HG02885 (cell line): ENCODE data around the gene ACTRT2.

Source experiments
- ATAC-seq: cut with Tn5 transposase; IDR thresholded peaks from one replicate; pipeline ENCODE4 v1.9.1; 2021; ENCODE audit warnings: mild to moderate bottlenecking; ENCODE audit not compliant: unreplicated experiment, poor library complexity

Gene ACTRT2

DNA sequence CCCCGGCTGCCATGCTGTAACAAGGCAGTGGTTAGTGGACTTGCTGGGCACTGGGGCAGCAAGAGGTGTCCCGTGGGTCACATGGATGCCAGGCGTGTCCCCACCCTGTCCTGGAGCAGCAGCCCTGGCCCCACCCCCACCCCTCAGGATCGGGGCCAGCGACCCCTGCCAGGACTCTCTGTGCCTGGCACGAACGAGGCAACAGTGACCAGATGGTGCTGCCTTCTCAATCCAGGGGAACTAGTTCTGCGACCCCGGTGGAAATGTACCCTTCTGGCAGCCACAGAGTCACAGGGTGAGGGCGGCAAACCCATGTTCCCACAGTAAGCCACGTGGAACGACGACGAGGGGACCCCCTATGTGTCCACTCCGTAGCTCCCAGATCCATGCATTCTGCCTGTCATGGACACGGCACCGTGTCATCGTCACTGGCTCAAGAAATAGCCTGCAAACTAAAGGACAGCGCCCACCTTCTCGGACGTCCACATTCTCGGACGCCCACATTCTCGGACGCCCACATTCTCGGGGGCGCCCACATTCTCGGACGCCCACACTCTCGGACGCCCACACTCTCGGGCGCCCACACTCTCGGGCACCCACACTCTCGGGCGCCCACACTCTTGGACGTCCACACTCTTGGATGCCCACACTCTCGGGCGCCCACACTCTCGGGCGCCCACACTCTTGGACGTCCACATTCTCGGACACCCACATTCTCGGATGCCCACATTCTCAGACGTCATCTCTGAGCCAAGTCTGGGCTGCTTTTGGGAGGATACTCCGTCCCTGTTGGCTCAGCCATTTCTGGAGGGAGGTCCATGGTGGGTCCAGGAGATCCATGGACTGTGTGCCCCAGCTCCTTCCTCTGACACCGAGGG, 19.6 kb upstream of the ACTRT2 start:
- ATAC-seq: no peak

DNA sequence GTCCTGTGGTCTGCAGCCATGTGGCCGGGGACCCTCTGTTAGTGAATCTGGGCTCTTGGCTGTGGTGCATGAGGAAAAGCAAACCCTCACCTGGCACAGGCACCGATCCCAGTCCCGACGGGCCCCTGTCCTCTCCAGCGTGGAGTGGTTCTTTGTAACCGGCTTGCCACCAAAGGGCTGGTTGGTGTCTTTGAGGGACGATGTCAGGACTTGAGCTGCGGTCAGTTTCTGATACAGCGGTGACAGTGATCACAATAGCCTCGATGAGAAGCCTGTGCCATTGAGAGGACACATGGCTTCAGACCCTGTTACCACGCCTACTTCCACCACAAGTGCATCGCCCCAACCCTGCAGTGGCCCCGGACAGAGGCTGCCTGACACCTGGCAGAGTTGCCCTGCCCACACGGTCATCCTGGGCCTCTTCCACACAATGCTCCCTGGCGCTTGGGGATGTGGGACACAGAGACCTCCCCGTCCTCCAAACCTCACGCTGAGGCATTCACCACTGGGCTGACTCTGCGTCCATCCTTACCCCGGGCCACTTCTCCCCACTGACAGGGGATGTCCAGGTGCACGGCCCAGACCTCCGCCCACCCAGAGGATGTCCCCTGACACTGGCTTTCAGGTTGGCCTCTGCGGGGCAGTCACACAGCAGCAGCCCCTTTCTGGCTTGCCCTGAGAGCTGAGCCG, 18.8 kb upstream of the ACTRT2 start:
- no peak for ATAC-seq

DNA sequence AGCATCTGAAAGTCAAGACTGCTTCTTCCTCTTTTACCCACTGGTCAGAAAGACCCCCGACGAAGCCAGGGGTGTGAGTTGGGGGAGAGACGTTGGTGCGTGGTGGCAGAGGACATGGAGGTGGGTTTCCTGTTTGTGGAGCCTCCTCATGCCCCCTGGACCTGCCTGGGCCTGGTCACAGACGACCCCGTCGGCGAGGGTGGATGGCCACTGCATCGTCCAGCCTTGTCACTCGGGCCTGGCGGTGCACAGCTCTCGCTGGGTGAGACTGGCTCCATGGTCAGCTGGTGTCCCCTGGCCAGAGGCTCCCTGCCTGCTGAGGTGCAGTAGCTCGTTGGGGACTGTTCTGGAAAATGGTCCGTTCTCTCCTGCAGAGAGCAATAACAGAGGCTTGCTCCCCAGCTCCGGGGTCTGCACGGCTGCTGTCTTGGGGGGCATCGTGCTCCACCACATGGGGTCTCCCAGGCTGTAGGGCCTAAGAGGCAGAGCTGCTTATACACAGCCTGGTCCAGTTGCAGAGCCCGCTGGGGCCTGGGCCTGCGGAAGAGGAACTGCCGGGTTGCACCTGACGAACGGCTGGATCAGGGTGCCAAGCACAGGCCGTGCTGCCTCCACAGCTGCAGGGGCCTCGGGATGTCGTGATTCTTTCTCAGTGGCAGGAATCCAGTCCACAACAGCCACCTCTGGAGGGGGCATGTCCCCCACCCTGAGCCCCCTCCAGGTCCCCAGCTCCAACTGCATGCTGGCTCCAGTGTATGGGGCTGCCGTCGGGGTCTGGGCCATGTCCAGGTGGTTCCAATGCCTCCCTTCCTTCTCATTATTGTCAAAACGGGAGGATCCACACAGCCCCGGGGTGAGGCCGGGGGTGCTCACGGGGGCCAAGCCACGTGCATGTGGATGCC, 18.0 kb upstream of the ACTRT2 start:
- no peak for ATAC-seq

DNA sequence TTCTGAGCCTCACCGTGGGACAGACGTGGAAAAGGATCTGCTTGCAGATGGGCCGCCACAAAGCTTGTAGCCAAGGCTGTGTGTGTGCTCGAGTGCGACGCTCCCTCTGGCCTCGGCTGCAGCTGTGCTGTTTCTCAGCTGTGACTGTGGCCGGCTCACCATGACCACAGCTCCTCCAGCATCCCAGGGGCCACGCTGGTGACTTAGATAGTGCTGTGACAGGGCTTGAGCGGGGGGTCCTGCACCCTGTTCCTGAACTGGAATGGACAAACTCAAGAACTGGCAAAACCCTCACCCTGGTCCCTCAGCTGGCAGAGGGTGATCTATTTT, 17.4 kb upstream of the ACTRT2 start:
- ATAC-seq: no peak

DNA sequence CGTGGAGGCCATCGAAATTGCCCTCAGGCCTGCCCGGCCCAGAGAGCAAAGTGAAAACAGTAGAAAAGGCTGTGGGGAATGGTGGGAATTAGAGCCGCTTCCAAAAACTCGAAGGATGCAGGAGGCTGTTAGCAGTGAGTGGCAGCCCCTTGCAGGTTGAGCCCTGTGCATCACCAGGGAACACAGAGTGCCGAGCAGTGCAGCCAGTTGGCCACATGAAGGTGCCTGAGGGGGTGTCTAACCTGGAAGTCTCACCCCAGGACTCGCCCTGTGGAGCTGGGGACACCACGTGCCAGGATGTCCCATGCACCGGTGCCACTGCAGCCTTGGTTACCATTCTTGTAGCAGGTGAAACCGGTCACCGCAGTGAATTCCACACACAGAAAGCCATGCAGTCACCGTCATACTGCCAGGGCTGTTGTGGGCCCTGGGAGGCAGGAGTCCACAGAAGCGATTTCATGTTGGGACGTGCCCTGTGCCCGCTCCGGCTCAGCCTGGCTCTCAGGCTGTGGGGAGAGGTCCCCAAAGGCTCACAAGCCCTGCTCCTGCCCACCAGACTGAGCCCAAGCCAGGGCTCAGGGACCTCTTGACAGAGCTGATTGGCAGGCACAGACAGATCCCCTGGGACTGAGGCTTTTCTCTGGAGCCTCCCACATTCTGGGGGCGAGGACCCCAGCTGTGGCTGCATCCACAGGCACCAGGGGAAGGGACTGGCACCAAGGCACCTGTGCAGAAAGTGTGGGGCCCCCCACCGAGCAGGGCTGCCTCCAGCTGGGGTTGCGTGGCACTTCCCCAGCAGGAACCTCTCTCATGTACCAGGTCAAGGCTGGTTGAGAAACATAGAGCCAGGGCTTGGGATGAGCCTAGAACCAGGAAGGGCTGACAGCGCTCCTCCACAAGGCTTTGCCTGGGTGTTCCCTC, 16.7 kb upstream of the ACTRT2 start:
- ATAC-seq: no peak

DNA sequence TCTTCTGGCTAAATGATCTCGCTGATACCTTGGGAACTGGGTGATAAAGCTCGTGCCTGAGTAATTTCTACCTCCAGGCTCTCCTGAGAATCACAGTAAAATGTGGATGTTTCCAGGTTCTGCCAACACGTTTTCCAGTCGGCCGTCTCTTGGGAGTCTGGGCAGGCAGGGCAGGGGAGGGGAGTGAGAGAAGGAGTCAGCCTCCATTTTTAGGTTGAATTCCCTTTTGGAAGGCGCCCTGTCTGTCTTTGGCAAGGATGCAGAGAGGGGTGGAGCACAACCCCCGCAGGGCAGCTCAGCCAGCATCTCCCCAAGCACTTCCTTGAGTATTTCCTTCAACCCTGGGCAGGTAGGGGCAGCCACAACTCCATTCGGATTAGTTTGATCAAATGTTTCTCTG, 15.5 kb upstream of the ACTRT2 start:
- ATAC-seq: no peak

DNA sequence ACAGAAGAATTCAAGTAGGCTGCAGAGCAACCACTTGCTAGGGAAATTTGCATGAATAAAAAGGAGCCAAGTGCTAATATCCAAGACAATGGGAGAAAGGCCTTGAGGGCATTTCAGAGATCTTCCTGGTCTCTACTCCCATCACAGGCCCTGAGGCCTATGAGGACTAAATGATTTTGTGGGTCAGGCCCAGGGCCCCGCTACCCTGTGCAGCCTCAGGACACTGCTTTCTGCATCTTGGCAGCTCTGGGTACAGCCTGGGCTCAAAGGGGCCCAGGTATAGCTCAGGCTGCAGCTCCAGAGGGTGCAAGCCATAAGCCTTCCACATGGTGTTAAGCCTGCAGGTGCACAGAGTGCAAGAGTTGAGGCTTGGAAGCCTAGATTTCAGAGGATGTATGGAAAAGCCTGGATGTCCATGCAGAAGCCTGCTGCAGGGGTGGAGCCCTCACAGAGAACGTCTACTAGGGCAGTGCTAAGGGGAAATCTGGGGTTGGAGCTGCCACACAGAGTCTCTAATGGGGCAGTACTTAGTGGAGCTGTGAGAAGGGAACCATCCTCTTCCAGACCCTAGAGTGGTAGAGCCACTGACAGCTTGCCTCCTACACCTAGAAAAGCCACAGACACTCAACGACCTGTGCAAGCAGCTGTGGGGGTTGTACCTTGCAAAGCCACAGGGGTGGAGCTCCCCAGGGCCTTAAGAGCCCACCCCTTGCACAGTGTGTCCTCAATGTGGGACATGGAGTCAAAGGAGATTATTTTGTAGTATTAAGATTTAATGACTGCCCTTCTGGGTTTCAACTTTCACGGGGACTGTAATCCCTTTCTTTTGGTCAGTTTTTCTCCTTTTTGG, 13.7 kb upstream of the ACTRT2 start:
- no peak for ATAC-seq

DNA sequence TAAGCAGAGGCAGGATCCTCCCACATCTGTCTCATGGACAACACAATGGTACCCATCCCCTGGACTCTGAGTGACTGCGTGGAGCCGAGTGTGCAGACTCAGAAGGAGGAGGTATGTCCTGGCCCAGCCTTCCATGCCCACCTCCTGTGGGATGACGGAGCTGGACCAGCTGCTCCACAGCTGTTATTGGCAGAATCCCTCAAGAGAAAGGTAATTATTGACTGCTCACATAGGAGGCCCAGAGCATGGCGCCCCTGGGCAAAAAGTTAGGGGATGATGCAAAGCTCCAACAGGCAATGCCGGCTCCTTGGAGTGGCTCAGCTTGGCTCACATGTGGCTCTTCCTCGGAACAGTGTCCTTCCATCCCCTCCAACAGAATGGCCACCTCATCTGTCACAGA, 12.2 kb upstream of the ACTRT2 start:
- no peak for ATAC-seq

DNA sequence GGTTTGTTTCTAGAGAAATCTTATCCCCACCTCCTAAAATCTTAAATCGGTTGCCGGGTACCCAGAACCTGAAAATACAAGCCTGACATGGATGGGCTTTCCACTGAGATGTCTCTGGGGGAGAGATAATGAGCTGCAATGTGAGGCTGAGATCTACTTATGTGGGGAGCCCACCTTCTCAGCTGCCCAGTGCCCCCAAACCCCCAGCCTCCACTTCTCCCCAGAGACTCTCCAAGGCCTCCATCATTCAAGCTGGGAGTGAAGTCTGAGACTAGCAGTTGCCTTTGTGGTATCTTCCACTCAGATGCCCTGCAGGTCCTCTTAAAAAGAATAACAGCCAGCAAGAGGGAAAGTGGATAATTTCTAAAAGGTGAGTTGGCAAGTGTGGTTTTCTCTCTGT, 11.7 kb upstream of the ACTRT2 start:
- no peak for ATAC-seq

DNA sequence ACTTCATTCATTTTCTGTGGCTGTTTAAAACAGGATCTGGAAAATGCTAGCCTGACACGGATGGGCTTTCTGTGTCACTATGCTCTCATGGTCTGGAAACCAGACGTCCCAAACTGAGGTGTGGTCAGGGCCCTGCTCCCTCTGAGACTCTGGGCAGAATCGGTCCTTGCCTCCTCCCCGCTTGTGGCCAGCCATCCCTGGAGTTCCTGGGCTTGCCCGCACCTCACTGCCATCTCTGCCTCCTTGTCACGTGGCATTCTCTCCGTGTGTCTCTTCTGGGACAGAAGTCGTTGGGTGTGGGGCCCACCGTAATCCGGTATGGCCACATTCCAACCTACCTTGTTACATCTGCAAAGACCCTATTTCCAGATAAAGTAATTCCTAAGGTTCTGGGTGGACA, 10.1 kb upstream of the ACTRT2 start:
- no peak for ATAC-seq

DNA sequence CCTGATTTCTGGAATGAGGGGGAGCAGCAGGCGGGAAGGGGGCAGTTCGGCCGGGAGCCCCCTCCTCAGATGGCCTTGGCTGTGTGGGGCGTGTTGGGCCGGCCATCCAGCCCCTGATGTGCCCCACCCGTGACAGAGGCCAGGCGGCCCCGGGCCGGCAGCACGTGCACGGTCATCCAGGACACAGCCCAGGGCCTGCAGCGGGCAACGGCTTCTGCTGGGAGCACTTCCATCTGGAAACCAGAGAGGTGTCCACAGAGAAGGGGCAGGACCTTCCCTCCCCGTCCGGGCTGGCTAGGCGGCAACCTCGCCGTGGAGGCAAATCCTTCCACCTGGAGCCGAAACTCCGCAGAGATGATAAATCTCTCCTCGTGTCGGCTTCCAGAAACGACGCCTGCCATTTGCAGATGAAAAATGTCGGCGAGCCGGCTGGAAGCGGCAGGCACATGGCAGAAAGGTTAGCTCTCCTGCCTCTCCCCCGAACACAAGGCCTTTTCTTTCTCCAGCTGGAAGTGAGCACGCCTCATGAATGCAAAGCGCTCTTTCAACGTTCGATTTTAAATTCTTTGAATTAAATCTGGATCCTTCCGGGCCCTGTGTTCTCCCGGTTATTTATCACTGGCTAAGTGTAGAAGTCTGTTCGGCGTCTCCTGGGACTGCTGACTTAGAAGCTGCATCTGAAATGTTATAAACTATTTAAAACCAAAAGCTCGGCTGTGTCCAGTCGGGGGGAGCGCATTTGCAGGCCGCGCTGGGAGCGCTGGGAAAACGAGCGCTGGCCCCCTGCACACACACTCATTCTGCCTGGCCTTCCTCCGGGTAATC, 9.4 kb upstream of the ACTRT2 start:
- ATAC-seq: no peak

DNA sequence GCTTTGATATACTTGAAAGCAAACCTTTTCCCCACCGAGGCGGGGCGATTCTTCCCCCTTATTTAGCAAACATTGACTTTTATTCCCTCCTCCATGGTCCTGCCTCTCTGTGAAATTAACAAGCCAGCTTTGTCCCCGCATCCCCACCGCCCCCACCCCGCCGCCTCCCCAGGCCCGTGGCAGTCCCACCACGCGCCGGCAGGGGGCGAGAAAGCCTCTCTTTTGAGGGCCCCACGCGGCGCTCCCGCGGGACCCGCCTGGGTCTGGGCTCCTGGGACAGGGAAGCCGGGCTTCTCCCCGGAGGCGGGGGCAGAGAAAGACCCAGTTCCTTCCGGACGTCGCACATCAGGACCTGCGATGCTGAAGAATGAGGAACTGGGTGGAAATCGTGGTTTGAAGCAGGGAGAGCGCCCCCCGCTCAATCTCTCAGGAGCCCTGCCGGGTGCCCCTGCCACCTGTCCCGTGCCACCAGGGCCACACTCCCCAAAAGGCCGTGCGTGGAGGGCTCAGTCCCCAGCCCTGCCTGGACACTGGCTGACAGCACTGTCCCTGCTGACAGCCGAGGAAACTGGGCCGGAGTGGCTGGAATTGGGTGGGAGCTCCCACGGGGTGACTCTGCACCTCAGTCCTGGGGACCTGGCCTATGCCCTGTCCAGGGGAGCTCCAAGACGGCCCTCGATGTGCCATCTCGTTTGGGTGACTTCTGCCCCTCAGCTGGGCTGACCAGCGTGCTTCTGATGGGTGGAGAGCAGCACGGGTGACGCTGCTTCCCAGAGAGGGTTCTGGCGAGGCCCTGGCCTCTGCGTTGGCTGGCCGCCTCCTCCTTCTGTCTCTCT, 8.6 kb upstream of the ACTRT2 start:
- ATAC-seq: no peak

DNA sequence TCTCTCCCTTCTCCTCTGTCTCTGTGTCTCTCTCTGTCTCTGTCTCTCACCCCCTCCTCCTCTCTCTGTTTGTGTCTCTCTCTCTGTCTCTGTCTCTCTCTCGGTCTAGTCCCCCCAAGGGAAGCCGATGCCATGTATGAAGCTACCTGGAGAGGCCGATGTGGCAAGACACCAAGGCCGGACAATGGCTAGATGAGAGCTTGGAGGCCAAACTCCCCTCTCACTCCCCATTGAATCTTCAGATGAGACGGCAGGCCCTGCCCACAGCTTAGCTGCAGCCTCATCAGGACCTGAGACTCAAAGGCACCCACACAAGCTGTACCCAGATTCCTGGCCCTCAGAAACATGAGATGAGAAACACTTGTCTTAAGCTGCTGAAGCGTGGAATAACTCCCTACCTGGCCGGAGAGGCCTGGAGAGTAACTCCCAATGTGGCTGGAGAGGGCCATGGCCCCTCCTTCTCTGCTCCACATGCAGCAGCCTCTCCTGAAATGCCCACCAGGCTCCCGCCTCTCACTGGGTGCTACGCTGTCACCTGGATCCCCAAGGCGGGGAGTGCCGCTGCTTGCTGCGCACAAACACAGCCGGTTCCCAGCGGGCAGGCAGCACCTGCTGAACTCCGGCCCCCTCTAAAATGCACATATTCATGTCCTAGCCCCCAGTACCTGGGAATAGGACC, 7.8 kb upstream of the ACTRT2 start:
- no peak for ATAC-seq

DNA sequence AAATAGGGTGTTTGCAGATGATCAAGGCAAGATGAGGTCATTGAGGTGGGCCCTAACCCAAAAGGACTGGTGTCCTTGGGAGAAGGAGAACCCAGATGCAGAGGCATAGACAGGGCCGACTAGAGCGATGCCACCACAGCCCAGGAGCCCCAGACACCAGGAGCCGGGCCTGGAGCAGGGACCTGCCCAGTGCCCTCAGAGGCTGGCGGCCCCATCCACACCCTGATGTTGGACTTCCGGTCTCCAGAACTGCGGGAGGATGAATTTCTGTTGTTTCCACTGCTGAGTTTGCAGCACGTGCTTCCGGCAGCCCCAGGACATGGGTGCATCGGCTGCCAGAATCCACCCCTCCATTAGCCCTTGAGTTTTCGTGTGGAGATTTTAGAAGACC, 7.2 kb upstream of the ACTRT2 start:
- ATAC-seq: no peak

DNA sequence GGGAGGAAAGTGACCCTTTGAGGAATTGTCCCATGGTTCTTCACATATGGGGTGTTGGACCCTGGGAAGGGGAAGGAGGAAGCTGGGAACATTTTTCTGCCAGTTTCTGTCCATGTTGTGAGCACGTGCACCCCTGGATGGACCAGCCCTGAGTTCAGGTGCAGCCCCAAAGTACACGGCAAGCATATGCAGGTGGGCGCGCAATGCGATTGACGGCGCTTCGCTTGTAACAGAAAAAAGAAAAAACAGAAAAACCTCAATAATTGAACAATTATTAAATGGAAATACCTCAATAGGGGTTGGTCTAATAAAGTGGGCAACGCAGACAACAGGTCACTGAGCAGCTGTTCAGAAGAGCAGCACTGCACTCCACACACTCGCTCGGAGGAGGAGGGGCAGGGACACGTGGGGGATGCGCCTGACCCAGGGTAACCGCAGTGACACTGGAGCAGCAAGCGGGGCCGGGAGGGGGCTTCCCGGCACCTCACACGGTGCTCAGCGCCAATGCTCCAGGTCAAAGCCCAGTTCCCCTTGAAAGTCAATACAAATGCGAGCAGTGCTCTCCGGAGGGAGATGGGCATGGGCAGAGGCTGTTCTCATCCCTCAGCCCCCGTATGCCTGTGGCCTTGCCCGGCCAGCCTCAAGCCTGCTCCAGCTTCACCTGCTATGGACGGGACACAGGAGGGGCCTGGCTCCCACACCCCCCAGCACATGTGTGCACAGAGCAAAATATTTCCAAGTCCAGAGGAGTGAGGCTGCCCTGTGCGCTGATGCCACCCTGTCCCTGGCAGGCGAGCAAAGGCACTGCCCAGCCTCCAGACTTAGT, 6.6 kb upstream of the ACTRT2 start:
- ATAC-seq: no peak

DNA sequence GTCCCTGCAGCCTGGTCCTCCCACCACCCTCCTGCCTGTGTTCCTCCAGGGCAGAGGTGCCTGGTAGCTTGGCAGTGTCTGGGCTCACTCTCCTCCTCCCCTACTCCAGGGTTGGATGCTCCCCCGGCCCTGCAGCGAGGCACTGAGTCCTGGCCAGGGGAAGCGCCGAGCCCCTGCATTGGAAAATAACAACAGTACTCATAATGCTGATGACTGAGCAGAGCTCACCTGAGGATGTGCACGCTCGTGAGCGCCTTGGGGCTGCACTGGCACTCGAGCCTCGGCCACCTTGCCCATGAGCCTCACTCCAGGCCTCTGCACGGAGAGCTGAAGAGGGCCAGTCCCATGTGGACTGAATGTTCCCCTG, 6.0 kb upstream of the ACTRT2 start:
- ATAC-seq: no peak
